Tongue (tissue), 2 donors: ENCODE data around the gene ORAI3. TPM values are rescaled to one million over a fixed set of nuclear protein-coding genes. Genes with fewer than 3 reads are reported as not detected.
"Not testable (repeated sequence)": the region's sequence is repeated elsewhere in the genome, so short reads cannot be mapped to it uniquely, and the experiment has no call there.

ENCODE experiments used
- DNase-seq: peaks from one replicate; pipeline ENCODE4 v3.0.0-alpha.2; 2015
- total RNA-seq: library from RNA; depleted of rRNA; stranded (reverse); fragments of >200 nt; gene quantifications from one replicate; pipeline ENCODE4 v1.2.3, GENCODE V29; 2014

ORAI3 gene
- total RNA-seq, 1 donor from 2014 or later = 15.7 TPM

GRCh38 chr16:30924076-30924912, 24.6 kb upstream of the ORAI3 start:
- DNase-seq = no peak

- DNase-seq = no peak
Observed at GRCh38 chr16:30924913-30925631, 23.8 kb upstream of the ORAI3 start.

DNA sequence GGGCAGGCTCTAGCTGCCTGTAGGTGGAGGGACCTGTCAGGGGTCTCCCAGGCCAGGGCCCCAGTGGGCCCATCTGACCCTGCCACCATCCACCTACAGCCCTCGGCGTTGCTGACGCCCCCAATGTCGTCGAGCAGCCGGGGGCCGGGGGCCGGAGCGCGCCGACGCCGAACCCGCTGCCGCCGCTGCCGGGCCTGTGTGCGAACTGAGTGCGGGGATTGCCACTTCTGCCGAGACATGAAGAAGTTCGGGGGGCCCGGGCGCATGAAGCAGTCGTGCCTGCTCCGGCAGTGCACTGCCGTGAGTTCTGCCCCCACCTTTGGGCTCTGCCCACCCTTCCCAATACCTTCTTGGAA, 23.3 kb upstream of the ORAI3 start:
- no peak for DNase-seq

- DNase-seq = no peak
Observed at GRCh38 chr16:30925995-30926811, 22.7 kb upstream of the ORAI3 start.

DNA sequence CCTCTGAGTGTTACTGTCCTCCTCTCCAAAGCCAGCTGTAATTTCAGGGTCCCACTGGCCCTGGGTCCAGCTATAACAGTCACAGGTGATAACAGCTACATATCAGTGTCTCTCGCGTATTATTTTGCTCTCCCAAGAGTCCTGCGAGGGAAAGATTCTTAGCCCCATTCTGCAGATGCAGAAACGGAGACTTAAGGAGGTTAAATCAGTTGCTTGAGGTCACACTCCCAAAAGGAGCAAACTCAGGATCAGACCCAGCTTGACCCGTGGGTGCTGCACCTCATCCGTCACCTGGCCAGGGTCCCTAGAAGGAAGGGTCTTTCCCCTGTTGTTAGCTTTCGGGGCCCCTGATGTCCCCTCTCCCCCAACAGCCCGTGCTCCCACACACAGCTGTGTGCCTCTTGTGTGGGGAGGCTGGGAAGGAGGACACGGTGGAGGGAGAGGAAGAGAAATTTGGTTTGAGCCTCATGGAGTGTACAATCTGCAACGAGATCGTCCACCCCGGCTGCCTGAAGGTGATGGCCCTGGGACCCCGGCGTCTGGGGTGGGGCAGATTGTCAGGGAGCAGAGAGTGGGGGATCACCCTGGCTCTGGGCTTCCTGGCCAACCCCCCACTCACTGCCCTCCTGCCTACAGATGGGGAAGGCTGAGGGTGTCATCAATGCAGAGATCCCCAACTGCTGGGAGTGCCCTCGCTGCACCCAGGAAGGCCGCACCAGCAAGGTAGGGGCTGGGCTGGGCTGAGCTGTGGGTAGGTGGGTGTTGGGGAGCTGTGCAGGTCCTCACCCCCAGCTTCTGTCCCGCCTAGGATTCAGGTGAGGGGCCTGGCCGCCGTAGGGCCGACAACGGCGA, 21.7 kb upstream of the ORAI3 start:
- no peak for DNase-seq

- DNase-seq = peak; percentile 89
Observed at GRCh38 chr16:30927789-30928378, 21.0 kb upstream of the ORAI3 start.

DNA sequence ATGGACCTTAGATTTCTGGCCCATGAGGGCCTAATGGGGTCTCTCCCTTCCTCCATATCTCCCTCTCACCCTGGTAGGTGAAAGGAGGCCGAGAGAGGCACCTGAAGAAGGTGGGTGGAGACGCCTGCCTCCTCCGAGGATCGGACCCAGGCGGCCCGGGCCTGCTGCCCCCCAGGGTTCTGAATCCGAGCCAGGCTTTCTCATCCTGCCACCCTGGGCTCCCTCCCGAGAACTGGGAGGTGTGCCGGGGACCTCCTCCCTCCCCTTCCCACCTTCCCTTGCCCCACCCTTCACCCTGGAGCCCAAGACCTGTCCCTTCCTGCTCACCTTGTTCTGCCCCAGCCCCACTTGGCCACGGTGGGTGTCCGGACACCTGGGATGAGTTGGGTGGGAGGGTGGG, 20.5 kb upstream of the ORAI3 start:
- no peak for DNase-seq

DNA sequence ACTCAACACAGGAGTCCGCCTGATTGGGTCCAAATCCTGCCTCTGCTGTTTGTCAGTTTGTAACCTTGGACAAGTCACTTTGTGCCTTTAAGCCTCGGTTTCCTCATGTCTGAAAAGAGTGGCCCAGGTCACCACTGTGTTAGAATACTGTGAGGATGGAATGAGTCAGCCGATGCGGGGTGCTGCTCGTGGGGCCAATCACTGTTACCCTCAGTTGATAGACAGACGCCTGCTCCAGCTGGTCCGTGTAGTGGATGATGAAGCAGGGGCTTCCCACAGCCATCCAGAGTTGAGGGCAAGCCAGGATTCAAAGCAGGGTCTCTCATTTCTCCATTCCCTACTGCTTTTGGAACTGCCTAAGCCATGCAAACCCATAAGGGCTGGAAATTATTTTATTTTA, 19.7 kb upstream of the ORAI3 start:
- DNase-seq = no peak

- no peak for DNase-seq
Observed at GRCh38 chr16:30930160-30930571, 18.7 kb upstream of the ORAI3 start.

GRCh38 chr16:30931068-30931650, 17.7 kb upstream of the ORAI3 start:
- no peak for DNase-seq

DNA sequence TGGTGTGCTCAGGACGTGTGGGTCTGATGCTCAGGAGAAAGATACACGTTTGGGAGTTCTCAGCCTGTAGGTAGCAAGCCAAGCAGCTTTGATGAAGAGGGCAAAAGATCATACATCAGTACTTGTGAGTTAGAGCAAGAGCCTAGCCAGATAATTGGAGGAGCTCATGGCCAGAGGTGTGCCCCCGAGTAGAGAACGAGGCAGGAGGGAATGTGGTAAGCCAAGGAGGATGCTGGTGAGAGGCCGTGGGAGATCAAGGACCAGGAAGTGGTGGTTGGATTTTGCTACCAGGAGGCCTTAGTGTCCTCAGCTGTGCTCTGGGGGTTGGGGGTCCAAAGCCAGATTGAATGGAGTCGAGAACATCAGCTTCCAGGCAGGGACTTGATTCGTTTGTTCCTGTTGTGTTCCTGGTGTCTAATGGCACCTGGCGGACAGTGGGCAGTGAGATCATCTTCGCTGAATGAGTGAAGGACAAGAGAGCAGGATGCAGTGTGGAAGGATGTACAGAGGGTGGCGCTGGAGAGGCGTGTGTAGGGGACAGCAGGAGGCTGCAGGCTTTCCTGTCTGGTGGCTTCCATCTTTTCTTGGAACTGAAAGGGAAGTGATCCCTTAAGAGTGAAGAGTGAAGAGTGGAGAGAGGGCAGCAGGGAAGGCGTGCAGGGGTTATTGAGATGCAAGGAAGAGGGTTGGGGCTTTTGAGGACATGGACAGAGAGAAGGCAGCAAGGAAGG, 13.9 kb upstream of the ORAI3 start:
- peak; percentile 42 for DNase-seq

DNA sequence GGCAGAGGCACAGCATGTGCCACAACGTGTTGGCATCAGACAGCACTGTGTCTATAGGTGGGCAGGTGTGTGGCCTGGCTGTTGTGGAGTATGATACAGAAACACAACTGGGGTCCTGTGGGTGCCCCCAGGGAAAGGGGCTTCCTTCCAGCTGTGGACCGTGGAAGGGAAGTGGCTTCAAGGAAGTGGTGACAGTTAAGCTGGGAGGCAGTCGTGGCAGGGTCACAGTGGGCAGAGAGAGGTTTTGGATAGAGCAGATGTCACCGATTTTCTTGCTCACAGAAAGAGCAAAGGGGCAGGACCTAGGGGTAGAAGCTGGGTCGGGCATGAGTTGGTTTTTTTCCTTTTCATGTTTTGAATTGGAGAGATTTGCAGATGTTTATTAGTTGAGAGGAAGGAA, 11.2 kb upstream of the ORAI3 start:
- no peak for DNase-seq

- not testable (repeated sequence) for DNase-seq
Observed at GRCh38 chr16:30939571-30939970, 9.3 kb upstream of the ORAI3 start.

- DNase-seq = peak; percentile 70
Observed at GRCh38 chr16:30941600-30942425, 7.1 kb upstream of the ORAI3 start.

GRCh38 chr16:30942426-30942806, 6.5 kb upstream of the ORAI3 start:
- no peak for DNase-seq

DNA sequence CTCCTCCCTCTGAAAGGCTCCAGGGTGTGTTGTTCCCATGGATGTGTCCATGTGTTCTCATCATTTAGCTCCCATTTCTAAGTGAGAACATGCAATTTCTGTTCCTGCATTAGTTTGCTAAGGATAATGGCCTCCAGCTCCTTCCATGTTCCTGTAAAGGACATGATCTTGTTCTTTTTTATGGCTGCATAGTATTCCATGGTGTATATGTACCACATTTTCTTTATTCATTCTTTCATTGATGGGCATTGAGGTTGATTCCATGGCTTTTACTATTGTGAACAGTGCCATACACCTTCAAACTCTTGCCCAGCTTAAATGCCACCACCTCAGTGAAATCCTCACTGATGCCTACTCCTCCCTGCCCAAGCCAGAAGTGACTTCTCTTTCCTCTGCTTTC, 4.5 kb upstream of the ORAI3 start:
- no peak for DNase-seq

DNA sequence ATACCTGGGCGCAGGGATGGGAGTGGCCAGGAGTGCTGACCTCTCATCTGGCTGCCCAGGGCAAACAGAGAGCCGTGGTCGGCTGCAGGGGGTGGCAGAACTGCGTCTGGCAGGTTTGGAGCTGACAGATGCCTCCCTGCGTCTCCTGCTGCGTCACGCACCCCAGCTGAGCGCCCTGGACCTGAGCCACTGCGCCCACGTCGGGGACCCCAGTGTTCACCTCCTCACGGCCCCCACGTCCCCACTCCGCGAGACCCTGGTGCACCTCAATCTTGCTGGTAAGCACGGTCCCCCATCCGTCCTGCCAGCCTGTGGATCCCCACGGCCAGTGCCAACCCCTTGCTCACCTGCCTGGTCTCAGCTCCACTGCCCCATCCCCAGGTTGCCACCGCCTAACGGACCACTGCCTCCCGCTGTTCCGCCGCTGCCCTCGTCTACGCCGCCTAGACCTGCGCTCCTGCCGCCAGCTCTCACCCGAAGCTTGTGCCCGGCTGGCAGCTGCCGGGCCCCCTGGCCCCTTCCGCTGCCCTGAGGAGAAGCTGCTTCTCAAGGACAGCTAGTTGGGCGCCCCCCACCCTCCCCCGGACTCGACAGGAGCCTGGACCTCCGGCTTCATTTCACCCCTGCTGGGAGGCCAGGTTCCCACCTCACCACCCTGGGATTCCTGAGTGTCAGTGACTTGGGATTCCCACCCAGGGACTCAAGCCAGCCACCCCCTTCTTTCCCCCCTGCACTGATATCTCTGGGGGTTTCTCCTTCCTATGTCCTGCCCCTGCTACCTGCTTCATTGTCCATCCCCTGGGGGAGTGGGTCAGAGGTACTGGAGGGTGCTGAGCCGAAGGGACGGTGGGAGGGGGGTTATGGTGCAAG, 2.0 kb upstream of the ORAI3 start:
- DNase-seq = no peak

- DNase-seq = no peak
Observed at GRCh38 chr16:30947541-30947858, 1.4 kb upstream of the ORAI3 start.
